DMS114 treated with DMSO at 0.1 percent for 48 hours (cell line): ENCODE data around the gene RBL2.
"Not testable (repeated sequence)": the region's sequence is repeated elsewhere in the genome, so short reads cannot be mapped to it uniquely, and the experiment has no call there.

Experiments used
- DNase-seq: peaks from one replicate; lab custom pipeline; 2025; ENCODE audit not compliant: unreplicated experiment; lab: John Stamatoyannopoulos, UW

The RBL2 gene

DNA sequence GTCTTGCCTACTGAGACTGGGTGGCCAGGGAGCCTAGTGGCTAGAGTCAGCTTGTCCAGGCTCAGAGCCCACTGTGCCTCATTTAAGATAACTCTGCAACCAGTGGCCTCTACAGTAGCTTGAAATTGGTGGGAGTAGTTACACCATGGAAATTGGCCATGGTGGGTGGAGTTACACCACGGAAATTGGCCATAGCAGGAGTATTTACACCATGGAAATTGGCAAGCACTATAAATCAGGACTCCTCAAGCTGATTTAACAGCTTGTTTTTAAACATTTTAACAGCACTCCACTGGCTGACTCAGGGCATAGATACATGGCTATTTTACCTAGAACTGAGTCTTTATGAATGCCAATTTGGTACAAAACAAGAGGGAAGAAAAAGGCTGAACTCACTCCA is 96.5 kb downstream of the RBL2 start:
- DNase-seq = no peak

DNA sequence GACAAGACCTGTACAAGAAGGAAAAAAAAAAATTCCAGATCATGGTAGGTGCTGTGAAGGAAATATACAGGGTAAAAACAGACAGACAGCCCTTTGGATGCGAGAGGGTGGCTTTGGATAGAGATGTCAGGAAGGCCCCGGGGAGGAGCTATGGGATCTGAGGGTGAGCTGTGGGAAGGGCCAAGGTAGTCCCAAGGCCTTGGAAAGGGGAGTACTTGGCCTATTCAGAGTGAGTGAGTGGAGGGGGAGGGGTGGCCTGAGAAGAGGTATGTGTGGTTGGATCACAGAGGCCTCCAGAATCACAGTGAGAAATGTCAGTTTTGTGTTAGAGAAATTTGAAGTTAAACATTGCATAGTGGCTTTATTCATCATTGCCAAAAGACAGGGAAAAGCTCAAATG is 99.9 kb downstream of the RBL2 start:
- DNase-seq = no peak

DNA sequence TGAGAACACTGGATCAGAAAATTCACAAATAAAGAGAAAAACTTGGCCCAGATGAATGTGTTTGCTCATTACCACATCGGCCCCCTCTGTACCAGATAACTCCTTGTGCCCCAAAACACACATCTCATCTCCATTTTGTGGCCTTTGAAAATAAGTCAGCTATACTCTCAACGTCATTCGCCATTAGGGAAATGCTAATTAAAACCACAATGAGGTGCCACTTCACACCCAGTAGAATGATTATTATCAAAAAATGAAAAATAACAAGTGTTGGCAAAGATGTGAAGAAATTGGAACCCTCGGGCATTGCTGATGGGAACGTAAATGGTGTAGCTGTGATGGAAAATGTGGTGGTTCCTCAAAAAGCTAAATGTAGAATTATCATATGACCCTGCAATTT is 103.4 kb downstream of the RBL2 start:
- DNase-seq = no peak

DNA sequence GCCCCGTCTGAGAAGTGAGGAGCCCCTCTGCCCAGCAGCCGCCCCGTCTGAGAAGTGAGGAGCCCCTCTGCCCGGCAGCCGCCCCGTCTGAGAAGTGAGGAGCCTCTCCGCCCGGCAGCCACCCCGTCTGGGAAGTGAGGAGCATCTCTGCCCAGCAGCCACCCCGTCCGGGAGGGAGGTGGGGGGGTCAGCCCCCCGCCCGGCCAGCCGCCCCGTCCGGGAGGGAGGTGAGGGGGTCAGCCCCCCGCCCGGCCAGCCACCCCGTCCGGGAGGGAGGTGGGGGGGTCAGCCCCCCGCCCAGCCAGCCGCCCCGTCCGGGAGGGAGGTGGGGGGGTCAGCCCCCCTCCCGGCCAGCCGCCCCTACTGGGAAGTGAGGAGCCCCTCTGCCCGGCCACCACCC is 105.1 kb downstream of the RBL2 start:
- not testable (repeated sequence) for DNase-seq

DNA sequence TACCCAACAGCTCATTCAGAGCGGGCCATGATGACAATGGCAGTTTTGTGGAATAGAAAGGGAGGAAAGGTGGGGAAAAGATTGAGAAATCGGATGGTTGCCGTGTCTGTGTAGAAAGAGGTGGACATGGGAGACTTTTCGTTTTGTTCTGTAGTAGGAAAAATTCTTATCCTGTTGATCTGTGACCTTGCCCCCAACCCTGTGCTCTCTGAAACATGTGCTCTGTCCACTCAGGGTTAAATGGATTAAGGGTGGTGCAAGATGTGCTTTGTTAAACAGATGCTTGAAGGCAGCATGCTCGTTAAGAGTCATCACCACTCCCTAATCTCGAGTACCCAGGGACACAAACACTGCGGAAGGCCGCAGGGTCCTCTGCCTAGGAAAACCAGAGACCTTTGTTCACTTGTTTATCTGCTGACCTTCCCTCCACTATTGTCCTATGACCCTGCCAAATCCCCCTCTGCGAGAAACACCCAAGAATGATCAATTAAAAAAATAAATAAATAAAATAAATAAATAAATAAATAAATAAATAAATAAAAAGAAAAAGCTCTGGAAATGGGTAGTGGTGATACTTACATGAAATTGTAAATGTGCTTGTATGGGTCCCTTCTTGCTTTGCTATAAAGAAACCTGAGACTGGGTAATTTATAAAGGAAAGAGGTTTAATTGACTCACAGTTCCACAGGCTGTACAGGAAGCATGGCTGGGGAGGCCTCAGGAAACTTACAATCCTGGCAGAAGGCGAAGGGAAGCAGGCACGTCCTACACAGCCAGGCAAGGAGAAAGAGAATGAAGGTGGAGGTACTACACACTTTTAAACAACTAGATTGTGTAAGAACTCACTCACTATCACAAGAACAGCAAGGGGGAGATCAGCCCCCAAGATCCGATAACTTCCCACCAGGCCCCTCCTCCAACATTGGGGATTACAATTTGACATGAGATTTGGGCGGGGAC is 105.8 kb downstream of the RBL2 start:
- not testable (repeated sequence) for DNase-seq
